HG03280 (cell line): ENCODE measurements around the gene SEMG1.

ENCODE experiments used
- ATAC-seq: cut with Tn5 transposase; IDR thresholded peaks from one replicate; pipeline ENCODE4 v1.9.1; 2021; ENCODE audit warnings: mild to moderate bottlenecking, moderate library complexity; ENCODE audit not compliant: unreplicated experiment

Gene SEMG1

GRCh38 chr20:45218636-45219035, 11.8 kb downstream of the SEMG1 start:
- ATAC-seq = no peak

DNA sequence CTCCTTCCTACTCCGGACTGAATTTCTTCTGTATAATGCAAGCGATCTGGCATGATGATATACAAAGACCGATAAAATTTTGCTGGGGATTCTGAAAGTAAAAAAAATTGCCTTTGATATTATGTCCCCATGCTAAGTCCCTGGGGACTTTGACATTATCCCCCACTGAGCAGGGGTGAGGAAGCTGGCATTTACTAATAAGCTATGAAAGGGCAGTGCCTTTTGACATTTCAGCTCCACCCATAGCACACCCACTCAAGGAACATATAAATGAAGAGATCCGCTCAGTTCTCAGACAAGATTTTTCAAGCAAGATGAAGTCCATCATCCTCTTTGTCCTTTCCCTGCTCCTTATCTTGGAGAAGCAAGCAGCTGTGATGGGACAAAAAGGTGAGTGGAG, 14.2 kb downstream of the SEMG1 start, which contains the start of gene SEMG2:
SEMG2 (plus strand) TSS at position 298 of the 400 bp plus-strand sequence; CDS start at position 315, 17 bp downstream.
- no peak for ATAC-seq

DNA sequence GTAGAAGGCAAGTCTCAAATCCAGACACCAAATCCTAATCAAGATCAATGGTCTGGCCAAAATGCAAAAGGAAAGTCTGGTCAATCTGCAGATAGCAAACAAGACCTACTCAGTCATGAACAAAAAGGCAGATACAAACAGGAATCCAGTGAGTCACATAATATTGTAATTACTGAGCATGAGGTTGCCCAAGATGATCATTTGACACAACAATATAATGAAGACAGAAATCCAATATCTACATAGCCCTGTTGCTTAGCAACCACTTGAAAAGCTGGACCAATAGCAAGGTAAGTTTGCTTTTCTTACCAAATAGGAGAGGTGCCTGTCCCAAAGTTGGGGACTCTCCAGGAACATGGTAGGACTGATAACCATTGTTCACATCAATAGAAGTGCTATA, 16.3 kb downstream of the SEMG1 start:
- ATAC-seq = no peak

DNA sequence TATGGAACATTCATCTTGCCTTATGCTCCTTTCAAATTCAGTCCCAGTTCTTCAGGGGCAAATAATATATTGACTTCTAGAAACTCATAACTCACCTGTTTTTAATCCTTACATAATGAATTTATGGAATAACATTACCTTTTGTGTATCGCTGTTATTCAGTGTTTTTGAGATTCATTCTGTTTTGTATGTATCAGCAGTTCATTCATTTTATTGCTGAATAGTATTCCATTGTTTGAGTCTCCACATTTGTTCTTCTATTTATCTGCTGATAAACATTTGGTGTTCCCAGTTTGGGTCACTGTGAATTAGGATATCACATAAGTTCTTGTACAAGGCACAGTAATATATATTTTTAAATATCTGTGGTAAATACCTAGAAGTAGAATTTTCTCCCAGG, 19.5 kb downstream of the SEMG1 start:
- ATAC-seq = no peak

GRCh38 chr20:45229264-45230056, 22.6 kb downstream of the SEMG1 start:
- no peak for ATAC-seq

- ATAC-seq = no peak
These were observed 23.8 kb downstream of the SEMG1 start for GRCh38 chr20:45230631-45231030.

DNA sequence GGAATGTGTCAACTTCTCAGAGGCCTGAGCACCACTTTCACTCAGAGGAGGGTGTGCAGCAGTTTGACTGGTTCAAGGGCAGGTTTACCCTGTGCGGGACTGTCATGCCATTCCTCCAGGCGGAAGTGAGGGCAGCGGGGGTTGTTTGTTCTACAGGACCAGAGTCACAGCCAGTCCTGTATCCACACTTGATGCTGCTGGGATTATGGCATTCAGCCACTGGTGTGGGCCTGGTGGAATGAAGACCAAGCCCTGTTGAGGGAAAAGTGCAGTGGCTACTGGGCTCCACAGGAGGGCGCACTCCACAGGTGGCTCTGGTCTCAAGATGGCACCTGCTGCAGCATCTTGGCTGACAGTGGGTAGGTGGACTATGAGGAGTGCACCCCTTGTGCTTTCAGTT, 29.2 kb downstream of the SEMG1 start:
- no peak for ATAC-seq

GRCh38 chr20:45238139-45238538, 31.3 kb downstream of the SEMG1 start:
- no peak for ATAC-seq

DNA sequence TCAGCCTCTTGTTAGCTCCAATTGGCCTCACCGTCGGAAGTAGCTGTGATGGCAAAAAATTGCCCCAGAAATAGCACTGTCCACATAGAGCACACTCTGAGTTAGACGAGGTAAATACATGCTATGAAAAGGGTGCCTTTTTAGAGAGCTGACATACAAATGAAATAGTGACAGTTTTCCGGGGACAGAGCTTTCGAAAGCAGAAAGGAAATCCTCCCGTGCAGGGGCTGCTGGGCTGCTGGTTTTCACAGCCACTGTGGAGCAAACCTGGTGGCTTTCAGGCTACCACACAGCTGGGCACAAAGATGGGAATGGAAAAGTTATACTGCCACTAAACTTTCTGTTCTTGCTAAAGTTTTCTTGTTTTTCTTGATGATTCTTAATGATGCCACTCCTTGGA, 39.3 kb downstream of the SEMG1 start:
- no peak for ATAC-seq

DNA sequence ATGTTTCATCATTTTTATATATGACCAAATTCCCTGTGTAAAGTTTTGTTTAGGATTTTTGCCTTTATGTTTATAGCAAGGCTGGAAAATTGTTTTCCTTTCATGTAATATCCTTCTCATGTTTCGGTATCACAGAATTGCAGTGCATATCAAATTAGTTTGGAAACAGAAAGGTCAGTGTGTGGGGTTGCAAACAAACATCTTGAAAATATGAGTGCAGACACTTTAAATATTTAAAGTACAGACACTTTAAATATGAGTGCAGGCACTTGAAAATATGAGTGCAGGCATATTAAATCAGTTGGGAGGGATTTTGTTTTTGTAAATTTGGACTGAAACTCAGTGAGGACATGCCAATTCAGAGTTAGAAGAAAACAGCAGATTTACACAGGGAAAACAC, 41.0 kb downstream of the SEMG1 start:
- ATAC-seq = no peak

- ATAC-seq = no peak
These were observed 41.8 kb downstream of the SEMG1 start for GRCh38 chr20:45248609-45249008.

DNA sequence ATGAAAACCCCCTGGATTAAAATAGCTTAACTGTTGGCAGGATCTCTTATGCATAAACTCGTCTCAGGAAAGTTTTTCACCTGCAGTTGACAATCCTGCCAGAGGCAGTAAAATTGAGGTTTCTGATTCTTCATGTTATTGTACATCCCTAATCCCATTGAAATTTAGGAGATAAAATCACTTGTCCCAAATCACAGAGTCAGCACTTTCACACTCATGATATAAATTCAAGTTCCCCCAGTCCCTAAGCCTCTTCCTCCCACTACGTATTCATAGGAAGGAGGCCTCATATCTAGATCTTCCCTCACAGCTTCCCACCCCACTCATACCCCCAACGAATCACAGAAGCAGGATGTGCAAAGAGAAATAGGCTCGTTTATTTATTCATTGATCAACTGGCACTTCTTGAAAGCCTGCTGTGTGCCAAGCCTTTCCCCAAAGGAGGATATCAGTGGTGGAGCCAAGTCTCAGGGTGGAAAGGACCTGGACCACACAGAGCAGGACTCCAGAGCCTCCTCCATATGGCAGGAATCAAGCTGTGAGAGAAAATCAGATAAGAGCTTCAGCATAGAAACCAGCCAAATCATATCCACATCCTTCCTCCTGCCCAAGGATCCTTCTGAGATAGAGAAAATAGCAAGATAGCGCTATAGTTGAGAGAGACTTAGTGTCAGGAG, 45.2 kb downstream of the SEMG1 start:
- ATAC-seq = no peak

DNA sequence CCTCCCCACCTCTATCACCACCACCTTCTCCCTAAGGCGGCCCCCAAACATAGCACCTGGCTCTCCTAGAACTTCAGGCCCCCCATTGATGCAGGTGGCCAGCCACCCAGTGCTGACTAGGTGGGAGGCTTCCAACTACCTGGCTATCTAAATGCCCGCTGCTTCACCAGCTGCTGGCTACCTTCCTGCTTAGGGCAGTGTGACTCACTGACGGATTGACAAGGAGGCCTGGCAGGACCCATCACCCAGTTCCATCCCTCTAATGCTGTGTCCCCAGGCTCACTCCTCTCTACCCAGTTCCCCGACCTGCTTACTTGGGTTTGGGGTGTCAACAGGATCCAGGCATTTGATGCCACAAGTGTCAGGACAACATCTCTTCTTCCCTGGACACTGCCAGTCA, 46.4 kb downstream of the SEMG1 start:
- ATAC-seq = no peak

DNA sequence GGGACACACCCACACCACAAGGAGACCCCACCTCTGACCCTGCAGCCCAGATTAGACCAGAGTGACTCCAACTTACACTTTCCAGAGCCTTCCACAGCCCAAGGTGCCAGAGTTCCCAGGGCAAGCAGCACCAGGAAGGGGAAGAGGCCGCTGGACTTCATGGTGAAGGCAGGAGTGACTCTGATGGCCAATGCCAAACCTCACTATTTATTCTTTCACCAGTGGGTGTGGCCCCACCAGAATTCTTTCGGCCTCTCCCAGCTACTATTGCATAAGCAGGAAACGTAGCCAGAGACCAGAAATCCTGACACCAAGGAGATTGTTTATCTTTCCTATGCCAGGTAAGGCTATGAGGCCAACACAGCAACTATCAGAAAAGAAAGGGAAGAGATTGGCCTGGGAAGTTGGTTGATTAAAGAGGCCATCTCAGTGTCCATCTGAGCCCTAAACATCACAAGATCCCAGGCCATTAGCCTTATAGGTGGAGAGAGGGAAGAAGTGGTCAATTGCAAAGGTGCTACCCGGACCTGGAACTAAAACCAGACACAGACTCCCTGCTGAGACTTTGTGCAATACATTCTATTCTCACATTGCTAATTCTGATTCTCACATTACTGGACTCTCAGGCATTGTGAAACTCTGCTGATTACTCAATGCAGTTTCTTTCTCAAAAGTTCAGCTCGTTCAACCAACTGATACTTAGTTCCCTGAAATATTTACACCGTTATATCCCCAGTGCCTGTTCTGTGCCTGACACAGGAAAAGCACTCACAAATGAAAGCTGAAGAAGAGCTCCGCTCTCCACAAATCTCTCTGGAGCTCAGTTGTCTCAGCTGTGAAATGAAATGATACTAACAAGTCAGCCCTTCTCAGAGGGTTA, 47.8 kb downstream of the SEMG1 start, which contains the start of gene SLPI:
SLPI (minus strand) TSS at position 182 of the 880 bp plus-strand sequence; CDS start at position 161, 21 bp downstream.
- no peak for ATAC-seq

GRCh38 chr20:45257161-45257560, 50.3 kb downstream of the SEMG1 start:
- ATAC-seq = no peak

DNA sequence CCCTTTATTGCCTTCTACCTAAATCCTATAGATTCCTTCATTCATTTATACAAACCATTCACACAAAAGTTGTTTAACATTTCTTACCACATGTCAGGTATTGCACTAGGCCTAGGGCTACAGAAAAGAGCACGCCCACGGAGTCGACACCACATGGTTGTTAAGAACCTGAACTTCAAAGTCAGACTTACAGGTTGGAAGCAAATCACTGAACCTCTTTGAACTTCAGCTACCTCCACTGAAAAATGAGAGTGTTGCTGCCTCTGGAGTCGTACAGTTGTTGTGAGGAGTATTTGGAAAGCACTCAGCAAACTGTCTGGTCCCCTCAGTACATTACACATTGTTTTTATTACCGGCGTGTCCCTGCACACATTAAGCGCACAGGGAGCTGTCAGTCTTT, 50.9 kb downstream of the SEMG1 start:
- no peak for ATAC-seq

GRCh38 chr20:45258259-45258658, 51.4 kb downstream of the SEMG1 start:
- no peak for ATAC-seq

GRCh38 chr20:45258664-45259063, 51.8 kb downstream of the SEMG1 start:
- ATAC-seq = no peak
